SH-SY5Y (cell line): ENCODE results near the gene SLIT1.

ENCODE experiments used
- GATA2 ChIP-seq: IDR thresholded peaks from 2 replicates; pipeline ENCODE4 v1.6.1; 2011; ENCODE audit warnings: mild to moderate bottlenecking, low read depth, low read length
- GATA3 ChIP-seq: IDR thresholded peaks from 2 replicates; pipeline ENCODE4 v1.6.1; 2011; ENCODE audit warnings: low read depth, mild to moderate bottlenecking, low read length, moderate library complexity

SLIT1 gene

DNA sequence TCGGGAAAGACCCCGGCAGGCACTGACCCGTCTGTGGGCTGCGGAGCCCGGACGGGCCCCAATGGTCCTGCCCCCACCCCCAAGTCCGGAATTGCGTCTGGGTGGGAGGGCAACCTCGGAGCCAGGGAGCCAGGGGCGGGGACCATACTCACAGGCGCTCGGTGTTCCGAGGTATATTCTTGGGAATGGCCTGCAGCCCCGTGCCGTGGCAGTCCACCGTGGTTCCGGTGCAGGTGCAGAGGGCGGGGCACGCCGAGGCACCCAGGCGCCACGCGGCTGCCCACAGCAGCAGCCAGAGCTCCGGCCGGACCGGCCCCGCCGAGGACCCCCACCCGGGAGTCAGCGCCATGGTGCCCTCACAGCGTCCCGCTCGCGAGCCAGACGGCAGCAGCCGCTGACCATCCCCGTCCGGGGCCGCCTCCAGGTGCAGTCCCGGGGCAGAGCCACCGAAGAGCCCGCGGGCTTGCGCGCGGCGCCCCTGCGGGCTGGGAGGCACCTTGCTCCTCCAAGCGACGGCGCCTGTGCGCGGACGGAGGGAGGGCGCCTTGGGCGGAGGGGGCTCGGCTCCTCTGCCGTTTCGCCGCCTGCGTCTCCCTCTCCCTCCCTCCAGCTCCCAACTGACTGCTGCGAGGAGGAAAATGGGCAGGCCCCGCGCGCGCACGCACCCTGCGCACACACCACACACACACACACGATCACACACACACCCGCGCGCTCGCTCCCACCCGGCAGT, at the start of gene SLIT1:
SLIT1 (minus strand) TSS at position 634 of the 733 bp plus-strand sequence; CDS start at position 349, 285 bp downstream.
- TF ChIP-seq GATA2 (no peak), GATA3 (no peak)

DNA sequence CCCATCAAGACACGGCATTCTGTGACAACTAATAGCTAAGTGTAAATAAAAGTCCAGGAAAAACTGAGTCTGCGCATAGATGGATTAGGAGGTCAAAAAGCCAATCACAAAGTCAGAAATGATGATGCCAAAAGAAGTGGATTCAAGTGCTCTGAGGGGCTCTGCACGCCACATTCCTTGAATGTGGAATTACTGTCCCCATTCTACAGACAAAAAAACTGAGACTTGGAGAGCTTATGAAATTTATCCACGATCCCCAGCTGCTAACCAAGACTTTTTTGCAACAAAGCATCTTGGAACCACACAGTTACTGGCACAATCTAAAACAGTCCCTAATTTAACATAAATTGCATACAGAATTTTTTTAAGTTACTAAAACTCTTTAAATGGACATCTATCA, 49.6 kb upstream of the SLIT1 start:
- TF ChIP-seq GATA2: no peak
- TF ChIP-seq GATA3: no peak

DNA sequence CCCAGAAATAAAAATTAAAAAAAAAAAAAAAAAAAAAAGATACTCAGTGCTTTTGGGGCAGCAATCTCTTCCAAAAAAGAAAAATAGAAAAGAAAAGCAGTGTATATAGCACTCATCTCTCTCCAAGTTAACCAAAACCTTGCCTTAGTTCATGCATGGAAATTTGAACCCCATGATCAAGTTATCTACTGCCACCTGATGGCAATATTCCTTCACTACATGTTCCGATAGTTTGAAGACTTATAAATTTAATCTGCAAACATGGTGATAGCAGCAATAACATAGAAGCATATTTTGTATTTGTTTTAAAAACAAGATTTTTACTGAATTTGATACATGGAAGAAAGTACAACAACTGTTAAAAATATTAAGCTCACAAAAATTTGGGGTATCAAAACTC, 48.6 kb upstream of the SLIT1 start:
- no peak for TF ChIP-seq GATA2
- no peak for TF ChIP-seq GATA3

DNA sequence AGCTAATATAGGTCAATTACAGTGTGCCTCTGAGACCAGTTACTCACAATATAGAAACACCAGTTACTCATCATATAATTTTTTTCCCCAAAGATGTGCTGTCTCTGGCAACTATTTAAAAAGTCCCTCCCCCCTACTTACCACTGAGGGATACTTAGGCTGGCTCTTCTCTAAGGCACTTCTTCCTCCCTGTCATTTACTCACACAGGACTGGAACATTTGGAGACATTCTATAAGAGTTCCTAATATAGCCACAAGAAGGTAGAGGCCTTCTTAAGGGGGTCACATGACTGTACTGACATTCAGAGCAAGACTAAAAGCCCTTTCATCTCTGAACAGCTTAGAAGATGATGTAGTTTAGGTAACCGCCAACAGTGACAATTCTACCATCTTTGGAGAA, 44.4 kb upstream of the SLIT1 start:
- TF ChIP-seq GATA2 (no peak), GATA3 (no peak)

DNA sequence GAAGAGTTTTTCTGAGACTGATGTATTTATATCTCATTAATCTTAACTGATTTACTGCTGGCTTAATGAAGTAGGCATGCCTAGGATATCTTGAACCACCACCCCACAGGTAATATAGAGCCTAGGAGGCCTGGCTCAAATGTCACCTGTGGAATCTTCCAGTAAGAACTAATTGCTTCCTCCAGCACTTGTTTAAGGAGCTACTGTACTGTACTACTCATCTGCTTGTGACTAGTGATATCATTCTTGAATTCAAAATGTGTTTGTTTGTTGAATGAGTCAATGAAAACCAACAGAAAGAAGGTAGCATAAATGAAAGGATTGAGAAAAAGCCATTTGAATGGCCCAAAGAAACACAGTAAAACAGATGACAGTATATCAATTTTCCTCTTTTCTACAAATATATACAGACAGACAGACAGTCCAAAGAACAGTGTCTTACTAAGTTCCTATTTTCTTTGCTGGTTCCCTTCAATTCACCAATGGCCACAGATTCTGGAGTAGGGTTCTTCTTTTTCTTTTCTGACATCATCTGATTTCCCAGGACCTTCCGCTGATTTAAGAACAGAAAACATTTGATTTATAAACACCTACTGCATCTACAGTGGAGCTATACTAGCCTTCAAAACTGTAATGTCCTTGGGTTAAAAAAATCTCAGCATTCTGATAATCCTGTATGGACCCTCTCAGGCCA, 43.7 kb upstream of the SLIT1 start:
- no peak for TF ChIP-seq GATA2
- TF ChIP-seq GATA3: no peak

DNA sequence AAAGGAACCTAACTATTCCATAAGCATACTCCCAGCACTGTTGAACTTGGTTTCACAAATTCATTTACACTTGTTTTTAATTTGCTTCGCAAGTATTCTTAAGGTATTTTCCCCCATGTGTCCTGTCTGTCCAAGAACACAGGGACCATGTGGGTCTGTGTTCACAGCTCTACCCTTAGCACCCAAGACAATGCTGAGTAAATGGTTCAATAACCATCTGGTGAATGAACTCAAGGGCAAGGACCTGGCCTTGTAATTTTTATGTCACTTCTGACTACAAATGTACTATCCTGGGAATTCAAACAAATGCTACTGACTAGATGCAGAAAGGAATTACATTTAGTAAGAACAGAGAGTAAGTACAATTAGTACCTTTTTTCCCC, 43.0 kb upstream of the SLIT1 start:
- no peak for TF ChIP-seq GATA3
- TF ChIP-seq GATA2: no peak

DNA sequence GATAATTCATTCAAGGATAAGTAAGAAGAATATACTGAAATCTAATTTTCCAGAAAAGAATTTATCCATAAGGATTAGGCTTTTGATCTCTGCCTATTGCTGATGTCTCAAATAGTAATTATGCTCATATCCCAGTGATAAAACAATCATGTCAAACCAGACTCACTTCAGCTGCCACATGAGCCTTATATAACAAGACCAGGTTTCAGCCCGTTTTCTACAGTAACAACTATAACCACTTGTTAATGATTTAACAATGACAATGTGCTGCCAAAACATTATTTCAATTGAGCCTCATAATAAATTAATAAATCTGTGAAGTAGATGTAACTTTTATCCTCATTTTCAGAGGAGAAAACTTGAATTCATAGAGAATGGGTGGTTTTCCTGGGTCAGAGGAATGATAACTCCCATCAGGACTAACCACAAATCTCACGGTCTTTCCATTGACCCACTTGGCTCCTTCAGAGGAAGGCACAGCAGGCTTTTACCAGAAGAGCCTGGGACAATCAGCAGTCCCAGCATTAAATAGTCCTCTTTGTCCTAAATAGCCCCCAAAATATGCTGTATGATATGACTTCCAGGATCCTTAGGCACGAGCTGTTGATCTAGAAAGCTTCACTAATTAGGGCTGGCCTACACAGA, 42.5 kb upstream of the SLIT1 start:
- no peak for TF ChIP-seq GATA2
- TF ChIP-seq GATA3: no peak

DNA sequence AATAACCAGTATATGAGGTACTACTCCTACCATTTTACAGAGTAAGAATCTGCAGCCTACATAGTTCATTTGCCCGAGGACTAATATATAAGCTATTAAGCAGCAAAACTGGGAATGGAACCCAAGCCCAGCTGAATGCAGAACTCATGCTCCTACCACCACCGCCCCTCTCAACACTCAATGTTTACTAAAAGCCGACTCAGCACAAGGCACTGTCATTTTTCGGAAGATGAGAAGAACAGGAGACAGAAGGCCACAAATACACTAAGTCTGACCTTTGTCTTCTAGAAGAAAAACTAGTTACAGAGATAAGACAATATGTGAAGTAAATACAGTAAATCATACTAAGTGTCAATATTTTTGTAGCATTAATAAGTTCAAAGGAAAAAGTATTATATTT, 40.6 kb upstream of the SLIT1 start:
- TF ChIP-seq GATA2 (no peak), GATA3 (no peak)

DNA sequence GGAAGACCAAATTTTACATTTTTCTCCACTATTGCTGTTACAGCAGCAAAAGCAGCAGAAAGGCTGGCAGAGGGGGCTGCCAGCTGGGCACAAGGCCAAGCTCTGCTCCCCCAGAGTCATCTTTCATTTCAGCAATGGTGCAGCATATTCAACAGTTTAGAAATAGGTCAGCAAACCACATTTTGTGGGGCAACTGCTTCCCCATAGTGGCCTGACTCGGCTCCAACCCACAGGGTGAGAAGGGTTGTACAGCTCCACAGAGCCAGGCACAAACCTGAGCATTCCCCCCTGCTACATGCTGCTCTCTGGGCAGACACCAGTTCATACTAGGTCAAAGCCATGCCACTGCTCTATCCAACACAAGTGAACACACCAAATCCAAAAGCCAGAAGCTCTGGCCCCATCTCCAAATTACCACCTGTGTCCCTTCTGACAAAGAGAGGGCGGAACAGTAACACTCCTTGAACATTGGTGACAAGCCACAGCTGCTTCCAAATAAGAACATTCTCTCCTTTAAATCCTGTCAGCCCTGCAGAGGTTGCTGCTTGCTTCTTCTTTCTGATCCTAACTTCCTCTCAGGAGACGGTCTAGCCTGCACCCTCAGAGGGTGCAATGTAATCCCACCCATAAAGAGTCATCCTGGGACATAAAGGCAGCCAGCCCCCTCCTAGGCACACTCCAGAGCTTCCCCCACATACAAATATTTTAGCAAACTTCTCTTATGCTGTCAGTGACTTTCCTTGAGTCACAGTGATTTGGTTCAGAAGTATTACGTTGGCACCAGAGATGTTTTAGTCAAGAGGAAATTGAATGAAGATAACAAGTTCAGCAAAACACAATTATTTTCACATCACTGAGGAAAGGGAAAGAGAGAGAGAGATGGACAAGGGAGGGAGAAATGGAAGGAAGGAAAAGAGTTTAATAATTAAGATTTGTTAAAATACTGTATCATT, 39.0 kb upstream of the SLIT1 start:
- TF ChIP-seq GATA3 (no peak), GATA2 (no peak)

DNA sequence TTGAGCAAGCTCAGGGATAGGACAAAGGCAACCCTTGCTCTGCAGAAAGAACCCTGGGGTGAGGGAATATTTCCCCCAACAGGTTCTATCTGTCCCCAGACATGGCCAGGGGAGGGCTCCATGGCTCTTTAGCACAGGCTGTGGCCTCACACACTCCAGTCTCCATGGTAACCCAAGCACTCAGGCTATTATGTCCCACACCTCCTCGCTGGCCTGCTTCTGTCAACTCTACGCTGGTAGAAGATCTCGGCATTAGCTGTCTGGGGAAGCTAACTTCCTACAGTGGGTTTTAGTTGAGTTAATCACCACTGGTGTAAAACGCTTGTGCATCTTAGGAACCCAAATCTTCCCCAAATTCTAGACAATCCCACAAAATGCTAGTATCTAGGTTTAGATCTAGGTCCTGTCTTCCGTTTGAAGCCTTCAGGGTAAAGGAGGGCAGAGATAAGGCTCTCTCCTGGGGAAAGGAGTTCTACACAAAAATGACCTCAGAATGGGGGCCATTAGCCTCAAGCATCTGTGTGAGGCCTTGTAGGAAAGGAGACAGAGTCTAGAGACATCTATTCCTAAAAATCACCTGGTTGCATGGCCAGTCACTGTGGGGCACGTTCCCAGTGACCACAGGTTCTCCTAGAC, 36.7 kb upstream of the SLIT1 start:
- TF ChIP-seq GATA3 (no peak), GATA2 (peak; percentile 28; the same call in 1 of the 2 replicates)

DNA sequence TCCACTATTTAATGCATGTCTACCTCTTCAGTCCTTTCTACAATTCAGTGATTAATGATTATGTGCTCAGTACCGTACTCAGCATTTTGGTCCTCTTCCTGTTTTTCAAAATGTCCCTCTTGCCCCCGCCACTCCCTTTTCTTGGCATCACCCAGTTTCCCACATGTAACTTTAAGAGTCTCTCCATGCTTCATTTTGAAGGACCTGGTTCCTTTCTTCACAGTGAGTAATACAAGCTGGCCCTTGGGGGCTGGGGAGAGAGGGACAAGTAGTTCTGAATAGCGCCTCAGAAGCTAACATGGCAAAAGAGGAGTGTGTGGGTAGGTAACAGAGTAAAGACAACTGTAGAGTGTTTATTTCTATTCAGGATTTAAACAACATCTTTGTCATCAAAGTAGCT, 34.6 kb upstream of the SLIT1 start:
- TF ChIP-seq GATA3 (no peak), GATA2 (no peak)

DNA sequence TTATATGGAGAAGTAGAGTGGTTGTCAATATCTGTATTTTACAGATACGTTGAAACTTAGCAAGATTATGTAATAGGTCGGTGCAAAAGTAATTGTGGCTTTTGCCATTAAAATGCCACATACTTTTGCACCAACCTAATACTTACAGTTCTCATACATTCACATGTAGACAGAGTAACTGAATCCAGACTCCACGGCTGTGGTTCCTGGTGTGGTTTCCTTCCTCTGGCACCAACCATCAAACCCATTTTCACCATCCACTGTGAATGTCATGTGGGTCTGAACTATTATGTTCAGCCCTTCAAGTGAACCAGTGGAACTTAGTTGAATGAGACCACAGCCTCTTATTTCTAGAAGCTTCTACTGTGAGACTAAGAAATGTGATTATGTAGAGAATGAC, 31.5 kb upstream of the SLIT1 start:
- TF ChIP-seq GATA2: no peak
- no peak for TF ChIP-seq GATA3

DNA sequence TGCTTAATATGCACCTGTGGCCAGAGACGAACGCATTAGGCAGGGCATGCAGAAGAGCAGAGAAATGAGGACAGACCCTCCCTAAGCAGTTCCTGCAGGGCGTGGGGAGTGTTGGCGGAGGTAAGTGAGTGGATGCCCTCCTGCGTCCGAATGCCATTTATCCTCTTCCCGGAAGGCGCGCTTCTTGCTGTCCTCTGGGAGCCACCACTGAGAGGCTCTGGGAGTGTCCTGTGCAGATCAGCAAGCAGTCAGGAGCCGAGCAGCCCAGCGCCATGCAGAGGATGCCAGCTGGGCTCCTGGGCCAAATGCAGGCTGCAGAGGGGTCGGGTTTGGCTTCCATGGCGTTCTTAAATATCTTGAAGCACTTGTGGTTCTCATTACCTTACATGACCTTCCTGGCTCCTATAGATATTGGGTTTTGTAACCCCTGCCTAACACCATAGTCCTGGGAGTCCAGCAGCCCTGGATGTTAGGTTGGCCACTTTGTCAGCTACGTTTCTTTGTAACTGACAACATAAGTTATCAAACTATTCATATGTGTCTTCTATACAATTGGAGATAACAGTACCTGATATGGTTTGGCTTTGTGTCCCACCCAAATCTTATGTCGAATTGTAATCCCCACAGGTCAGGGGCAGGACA, 30.0 kb upstream of the SLIT1 start:
- TF ChIP-seq GATA2 (no peak), GATA3 (no peak)

DNA sequence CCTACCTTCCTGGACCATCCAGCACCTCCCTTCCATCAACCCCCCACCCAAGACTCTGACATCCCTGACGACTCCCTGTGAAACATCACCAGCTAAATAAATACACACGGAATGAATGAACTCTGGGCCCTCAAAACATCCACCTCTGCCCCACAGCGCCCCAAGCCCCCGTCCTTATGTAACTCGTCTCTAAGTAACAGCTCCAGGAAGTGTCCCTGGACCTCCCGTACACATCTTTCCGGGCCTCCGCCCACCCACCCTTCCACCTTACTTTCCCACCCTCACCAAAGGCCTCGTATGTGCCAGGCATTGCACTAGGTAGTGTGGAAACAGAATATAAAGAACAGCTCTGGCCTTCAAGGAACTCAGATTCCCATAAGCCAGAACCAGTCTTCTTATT, 27.7 kb upstream of the SLIT1 start:
- TF ChIP-seq GATA2: no peak
